GM21786 (cell line): Measurements from ENCODE around the gene KCNH8.
A peak's percentile ranks its signal among the peaks of the same experiment; 100 is the strongest.
"Not testable (repeated sequence)": the region's sequence is repeated elsewhere in the genome, so short reads cannot be mapped to it uniquely, and the experiment has no call there.

ENCODE experiments used
- ATAC-seq: cut with Tn5 transposase; IDR thresholded peaks from one replicate; pipeline ENCODE4 v1.9.1; 2021; ENCODE audit not compliant: unreplicated experiment

Gene KCNH8

GRCh38 chr3:19171794-19172193, 23.5 kb downstream of the KCNH8 start:
- no peak for ATAC-seq

GRCh38 chr3:19173945-19174344, 25.6 kb downstream of the KCNH8 start:
- ATAC-seq, result no peak

GRCh38 chr3:19183584-19183983, 35.3 kb downstream of the KCNH8 start:
- no peak for ATAC-seq

GRCh38 chr3:19190126-19190525, 41.8 kb downstream of the KCNH8 start:
- no peak for ATAC-seq

- peak; percentile 57 for ATAC-seq
Measured at GRCh38 chr3:19190602-19191001, 42.3 kb downstream of the KCNH8 start.

GRCh38 chr3:19199131-19199530, 50.8 kb downstream of the KCNH8 start:
- ATAC-seq, result no peak

GRCh38 chr3:19202303-19202702, 54.0 kb downstream of the KCNH8 start:
- ATAC-seq, result no peak

- ATAC-seq, result no peak
Measured at GRCh38 chr3:19202754-19203153, 54.4 kb downstream of the KCNH8 start.

GRCh38 chr3:19206540-19206939, 58.2 kb downstream of the KCNH8 start:
- ATAC-seq, result no peak

GRCh38 chr3:19213603-19214220, 65.4 kb downstream of the KCNH8 start:
- no peak for ATAC-seq

GRCh38 chr3:19215427-19215826, 67.1 kb downstream of the KCNH8 start:
- ATAC-seq, result no peak

GRCh38 chr3:19216669-19217337, 68.5 kb downstream of the KCNH8 start:
- no peak for ATAC-seq

GRCh38 chr3:19220311-19220710, 72.0 kb downstream of the KCNH8 start:
- ATAC-seq, result no peak

GRCh38 chr3:19221081-19221480, 72.8 kb downstream of the KCNH8 start:
- ATAC-seq, result no peak

GRCh38 chr3:19226479-19226878, 78.2 kb downstream of the KCNH8 start:
- ATAC-seq, result no peak

GRCh38 chr3:19228167-19228566, 79.9 kb downstream of the KCNH8 start:
- no peak for ATAC-seq

- ATAC-seq, result no peak
Measured at GRCh38 chr3:19229086-19229485, 80.8 kb downstream of the KCNH8 start.

- peak; percentile 71 for ATAC-seq
Measured at GRCh38 chr3:19229881-19230280, 81.6 kb downstream of the KCNH8 start.

GRCh38 chr3:19231792-19232461, 83.6 kb downstream of the KCNH8 start:
- no peak for ATAC-seq

- ATAC-seq, result no peak
Measured at GRCh38 chr3:19232566-19232965, 84.3 kb downstream of the KCNH8 start.

GRCh38 chr3:19233882-19234784, 85.8 kb downstream of the KCNH8 start:
- not testable (repeated sequence) for ATAC-seq
